SHP77 treated with DMSO at 0.1 percent for 48 hours (cell line): ENCODE data around the gene HOXA7.

ENCODE experiments used
- DNase-seq: peaks from one replicate; lab custom pipeline; 2025; lab: John Stamatoyannopoulos, UW

The HOXA7 gene

DNA sequence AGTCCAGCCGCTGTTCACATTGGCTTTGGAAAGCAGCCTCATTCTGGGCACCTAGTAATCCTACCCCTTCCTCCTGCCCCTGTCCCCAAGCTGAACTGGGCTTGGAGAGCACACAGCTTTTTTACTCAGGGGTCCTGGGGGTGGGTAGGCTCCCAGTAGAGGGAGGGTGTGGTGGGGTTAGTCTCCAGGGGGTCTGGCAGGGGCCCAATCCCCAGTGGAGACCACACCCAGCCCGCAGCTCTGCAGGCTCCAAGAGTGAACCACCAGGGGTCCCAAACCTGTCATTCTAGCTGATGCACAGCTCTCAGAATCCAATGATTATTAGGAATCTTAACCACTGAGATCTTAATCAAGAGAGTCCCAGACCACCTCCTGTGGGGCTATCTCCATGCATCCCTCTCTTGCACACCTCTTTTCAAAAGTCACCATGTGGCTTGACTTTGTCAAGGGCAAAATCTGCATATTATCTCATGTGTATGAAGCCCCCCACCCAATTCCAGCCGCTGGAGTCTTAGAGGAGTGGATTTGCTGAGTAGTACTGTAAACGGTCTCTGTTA is 25.9 kb upstream of the HOXA7 start:
- DNase-seq: no peak

DNA sequence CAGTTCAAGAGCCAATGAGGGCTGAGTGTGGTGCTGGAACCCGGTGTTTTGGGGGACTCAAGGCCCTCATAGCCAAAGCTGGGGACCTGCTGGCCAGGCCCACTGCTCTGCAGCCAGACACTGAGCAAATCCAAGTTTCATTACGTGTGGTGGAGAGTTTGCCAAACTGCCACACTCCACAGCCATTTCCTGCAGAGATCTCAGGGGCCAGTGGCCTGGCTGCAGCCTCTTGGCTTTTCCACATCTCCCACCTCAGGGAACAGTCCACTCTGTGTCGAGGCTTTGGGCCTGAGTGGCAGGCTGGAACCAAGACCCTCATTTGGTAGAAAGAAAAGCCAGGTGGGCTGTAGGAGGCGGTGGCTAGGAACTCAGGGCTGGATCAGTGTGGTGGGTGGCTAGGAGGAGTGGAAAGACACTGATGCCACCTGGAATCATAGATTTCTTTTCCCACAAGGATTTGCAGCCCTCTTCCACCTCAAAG is 25.4 kb upstream of the HOXA7 start:
- DNase-seq: no peak

DNA sequence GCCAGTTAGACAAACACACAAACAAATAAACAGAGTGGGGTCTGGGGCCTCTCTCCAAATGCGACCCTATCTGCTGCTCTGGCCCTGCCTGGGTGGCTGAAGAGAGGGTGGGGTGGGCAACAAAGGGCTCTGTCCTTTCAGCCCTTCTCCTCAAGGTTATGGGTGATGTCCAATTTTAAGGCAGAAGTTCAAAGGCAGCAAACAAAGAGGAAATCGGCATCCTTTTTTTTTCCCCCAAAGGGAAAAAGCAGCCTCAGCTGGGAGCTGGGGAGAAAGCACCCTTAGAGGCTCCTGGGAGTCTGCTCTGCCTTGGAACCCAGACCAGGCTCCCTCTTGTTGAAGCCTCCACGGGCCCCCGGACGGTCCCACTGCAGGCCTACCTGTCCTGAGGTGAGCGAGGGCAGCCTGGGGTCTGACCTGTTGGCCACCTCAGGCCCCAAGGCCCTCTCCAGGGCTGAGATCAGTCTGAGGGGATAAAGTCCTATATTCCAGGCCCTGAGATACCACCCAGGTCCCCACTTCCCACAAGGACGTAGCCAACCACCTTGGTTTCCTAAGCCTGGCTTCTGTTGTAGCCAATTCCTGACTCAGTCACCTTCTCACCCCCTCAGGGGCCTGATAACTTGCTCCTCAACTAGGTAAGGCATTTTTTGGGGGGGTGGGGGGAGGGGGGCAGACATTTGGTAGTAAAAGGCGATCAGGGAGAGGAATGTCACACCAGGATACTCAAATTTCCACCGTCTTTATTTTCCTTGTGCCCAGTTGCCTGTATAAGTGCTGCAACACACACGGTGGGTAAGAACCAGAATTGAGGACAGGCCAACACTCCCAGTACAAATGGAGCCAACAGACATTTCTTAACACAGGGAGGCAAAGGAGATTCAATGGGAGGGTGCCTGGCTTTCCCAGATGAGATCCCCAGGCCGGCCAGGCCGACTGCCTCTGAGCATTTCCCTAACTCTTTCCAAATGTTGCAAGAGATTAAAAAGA is 24.3 kb upstream of the HOXA7 start:
- no peak for DNase-seq

DNA sequence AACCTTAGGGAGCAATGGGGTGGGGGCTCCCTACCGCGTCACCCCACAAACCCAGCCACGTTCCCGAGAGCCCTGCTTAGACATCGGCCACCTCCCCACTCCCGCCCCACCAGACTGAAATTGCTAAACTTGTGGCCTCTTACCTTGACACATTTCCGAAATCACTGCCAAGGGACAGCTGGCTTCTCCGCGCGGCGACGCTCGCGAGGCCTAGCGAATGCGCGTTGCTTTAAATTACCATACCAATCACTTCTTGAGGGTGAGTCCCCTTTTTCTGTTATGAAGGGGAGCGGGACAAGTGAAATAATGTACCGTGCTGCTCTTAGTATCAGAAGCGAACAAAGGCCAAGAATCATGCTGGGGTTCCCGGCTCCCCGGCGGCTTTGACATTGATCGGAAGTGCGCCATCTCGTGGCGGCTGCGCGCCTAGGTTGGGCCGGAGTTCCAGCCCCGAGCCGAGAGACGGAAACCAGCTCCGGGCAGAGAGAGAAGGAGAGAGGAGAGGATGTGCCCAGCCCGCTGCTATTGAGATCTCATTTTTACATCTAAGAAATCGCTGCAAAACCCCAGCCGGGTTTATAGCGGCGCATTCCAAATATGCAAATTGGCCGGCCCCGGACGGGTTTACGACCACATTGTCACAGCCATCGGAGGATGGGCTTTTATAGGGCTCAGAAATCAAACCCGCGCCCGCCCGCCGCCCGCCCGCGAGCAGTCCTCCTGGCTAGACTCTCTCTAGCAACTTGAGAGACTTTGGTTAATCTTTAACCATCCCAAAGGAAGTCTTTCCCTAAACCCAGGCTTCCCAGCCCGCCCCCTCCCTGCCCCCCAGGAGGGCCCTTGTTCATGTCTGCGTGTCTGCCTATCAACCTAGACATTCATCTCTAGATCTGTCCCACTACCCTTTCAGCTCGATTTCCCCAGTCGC is 23.3 kb upstream of the HOXA7 start:
- no peak for DNase-seq

DNA sequence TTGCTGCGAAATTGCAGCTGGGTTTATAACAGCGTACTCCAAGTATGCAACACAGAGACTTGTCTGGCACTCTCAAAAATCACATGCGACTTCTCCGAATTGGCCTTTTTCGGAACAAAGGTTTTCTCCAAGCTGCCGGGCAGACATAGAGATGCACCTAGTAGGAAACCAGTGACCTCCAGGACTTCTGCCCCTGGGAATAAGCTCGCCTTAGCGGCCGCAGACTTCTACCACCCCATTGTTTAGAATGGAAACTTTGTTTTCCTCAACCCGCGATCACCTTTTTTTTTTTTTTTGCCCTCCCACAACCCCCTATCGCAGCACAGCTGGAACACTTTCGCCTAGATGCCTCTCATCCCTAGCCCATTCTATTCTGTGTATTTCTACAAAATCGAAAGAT is 22.6 kb upstream of the HOXA7 start:
- DNase-seq: no peak

DNA sequence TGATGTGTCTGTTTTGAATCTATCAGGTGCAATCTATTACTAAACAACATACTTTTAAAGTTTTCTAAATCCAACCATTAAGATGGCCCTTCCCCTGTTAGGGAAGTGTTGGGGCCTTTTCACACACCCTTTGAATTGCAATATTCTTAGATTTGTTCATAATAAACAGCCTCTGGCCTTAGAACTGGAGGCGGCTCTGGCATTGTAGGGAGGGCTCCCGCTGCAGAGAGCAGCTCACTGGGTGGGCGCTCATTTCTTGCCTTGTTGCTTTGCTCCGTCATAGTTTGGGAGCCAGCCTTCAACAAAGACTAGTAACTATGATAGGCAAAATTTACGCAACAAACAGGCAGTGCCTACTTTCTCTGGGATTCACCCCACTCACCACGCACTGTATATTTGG is 21.9 kb upstream of the HOXA7 start:
- DNase-seq: no peak

DNA sequence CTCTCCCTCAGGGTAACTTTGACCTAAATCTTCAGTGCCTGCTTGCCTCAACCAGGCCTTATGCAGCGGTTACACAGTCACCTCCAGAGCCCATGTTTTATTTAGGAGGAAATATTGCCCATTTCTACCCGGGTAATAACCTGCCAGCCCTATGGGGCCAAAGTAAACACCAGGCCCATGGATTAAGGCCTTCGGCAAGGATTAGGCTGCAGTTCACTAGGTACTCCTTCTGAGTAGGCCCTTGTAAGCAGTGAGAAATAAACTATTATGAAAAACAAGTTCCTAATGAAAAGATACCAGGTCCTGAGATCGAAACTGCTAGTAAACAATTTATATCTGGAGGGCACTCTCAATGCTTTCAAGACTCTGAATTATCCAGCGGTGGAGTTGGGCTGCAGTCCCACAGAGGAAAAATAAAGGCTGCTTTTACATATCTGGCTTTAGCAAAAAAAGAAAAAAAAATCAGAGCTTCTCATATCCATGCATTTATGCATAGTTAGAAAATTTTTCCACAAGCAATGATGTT is 21.4 kb upstream of the HOXA7 start:
- DNase-seq: no peak

DNA sequence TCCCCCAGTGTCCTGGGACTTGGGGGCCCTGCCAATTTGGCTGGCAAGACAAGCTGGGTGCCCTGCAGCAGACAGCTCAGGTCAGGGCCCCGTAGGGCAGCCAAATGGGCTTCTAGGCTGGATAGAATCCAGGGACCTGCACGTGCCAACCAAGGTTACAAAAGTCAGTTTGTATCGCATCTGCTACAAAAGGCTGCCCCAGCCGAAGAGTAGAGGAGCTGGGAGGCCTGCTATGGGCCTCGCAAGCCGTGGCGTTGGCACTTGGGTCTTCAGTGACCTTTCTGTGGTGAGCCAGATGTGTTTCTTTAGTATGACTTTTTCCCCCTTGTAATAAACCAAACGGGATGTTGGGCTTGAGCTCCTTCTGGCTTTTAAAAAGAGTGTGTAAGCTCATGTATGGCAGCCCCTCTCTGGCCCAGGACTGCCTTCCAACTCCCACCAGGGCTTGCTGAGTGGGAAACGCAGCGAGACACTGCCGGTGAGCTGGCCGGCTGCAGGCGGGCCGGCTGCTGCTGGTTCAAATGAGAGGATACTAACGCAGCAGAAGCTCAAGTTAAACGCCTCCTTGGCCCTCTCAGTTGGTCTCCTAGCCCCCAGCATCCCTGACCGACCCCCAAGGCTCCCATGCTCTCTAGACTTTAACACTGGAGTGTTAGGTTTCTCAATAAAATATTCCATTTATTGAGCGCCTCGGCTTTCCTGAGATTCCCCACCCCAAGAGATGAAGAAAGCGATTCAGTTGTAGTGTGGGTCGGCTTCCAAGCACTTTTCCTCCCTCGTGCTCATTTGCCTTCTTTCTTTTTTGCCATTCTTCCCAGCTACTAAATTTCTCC is 20.7 kb upstream of the HOXA7 start:
- no peak for DNase-seq

DNA sequence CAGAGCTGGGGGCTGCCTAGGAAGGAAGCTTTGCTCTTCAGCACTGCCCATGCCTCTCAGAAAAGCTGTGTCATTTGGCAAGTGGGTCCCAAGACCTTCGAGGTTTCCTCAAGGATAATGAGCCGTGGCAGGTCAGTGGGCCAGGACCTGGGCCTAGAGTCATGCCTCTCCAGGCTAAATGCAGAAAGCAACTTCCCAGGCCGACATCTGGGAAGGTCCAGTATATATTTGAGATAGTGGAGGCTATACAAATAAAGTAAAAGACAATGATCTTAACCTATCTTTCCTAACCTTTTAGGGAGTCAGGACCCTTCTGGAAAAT is 20.0 kb upstream of the HOXA7 start:
- no peak for DNase-seq

DNA sequence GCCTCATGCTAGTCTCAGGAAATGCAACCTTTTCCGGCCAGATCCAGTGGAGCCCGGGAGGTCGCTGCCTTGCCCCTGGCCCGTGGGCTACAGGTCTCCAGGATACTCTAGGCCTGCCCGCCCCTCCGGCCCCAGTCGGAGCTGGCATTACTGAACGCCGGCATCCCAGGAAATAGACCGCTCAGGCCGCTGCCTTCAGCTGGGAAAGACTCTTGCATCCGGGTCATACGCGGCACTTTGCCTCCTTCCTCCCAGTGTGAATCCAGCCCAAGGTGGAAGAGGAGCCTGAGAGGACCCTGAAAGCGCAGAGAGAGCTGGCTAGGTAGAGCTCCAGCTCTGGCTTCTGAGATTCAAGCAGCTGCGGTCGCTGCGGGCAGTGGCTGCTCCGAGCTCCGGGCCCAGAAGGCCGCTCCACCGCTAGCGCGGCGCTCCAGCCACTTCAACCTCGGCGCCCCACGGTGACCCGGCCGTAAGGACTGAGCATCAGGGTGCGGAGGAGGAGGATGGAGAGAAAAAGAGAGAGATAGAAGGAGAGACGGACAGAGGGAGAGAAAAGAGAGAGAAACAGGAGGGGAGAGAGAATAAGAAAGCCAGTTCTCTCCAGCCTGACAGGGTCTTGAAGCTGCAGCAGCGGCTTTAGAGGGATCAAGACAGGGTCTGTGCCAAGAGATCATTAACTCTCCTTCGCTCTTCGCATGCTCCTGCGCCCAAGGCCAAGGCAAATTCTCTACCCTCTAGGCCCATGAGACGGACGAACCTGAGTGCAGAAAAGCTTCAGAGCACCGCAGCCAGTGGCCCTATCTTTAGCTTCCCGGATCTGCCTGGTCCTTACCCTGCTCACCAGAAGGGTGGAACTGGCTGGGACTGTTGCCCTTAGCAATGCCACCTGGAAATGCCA is 19.4 kb upstream of the HOXA7 start:
- no peak for DNase-seq

DNA sequence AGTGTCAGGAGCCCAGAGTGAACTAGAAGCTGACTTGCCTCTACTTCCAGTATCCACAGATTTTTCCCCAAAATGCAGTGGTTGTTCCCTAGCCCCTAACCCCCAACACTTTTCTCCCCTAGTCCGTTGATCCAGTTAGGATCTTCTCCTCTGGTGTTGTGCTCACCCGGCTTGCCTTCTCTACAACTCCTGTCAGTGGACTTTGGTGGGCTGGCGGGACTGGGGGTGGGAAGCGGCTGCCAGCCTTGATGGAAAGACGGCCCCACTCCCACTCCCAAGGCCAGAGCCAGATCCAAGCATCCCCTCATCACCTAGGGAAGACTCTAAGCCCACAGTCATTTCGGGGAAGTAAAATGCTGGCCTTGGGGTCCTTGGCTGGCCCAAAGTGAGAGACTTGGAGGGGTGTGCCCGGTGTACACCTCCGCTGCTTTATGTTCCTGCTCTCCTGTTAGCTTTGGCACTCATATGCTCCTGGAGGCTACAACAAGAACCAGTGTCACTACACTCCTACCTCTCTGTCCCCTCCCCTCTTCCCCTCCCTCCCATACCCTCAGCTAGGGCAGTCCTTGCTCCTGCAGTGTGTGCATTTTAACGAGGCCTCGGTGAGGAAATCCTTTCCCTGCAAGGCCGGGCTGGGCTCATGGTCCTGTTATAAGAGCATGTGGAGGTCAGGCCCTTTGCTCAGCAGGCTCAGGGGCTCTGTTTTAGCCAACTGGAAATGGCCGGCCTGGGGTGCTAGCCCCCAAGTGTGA is 18.6 kb upstream of the HOXA7 start:
- DNase-seq: no peak

DNA sequence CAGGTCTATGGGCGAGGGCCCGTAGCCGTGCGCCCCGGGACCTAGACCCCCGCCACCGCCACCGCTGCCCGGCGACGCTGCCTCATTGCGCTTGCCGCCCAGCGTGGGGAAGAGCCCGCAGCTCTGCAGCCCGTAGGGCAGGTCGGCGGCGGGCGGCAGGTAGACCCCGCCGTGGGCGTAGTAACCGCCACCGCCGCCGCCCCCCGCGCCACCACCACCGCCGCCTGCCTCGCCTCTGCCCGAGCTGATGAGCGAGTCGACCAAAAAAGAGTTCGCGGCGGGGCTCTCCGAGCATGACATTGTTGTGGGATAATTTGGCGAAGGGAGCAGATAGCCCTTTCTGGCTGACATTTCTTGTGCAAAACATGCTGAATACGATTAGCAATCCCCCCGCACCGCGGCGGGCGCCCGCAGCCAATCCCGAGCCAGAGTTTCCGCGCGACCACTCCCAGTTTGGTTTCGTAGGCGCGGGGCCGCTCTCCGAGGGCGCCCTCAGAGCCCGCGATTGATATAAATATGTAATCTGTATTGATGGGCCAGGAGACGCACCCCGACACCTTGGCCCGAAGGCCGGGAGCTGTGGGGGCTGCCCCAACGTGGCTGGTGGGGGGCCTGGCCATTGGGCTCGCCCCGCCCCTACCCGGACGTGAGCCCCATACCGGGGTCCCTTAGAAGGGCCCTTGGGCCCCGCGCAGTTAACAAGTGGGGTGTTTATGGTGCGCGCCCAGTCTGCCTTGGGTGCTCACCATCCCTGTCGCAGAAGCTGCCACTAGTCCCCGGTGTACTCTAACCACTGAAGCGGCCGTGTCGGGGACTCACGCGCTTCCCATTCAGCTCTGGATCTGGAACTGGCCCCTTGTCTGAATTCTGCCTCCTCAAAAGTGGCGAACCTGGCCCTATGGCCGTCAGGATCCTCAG is 17.7 kb upstream of the HOXA7 start, which contains the start of gene HOXA10:
HOXA10 (minus strand) TSS at position 365 of the 918 bp plus-strand sequence; CDS start at position 351, 14 bp downstream.
- DNase-seq: no peak

DNA sequence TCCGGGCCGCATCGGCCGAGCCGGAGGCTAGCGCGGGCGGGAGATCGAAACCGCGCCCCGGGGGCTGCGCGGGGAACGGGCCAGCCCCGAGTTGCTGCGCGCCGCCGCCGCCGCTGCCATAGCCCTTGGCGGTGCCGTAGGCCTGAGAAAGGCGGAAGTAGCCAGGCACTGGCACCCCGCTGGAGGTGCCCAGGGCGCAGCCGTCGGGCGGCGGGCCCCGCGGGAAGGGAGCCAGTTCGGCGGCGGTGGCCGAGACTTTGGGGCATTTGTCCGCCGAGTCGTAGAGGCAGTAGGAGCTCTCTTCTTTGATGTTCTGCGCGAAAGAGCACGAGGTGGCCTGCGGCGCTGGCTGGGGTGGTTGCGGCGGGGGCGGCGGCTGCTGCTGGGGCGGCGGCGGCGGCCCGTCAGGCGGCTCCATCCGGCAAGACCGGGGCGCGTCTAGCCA is 17.1 kb upstream of the HOXA7 start:
- no peak for DNase-seq

DNA sequence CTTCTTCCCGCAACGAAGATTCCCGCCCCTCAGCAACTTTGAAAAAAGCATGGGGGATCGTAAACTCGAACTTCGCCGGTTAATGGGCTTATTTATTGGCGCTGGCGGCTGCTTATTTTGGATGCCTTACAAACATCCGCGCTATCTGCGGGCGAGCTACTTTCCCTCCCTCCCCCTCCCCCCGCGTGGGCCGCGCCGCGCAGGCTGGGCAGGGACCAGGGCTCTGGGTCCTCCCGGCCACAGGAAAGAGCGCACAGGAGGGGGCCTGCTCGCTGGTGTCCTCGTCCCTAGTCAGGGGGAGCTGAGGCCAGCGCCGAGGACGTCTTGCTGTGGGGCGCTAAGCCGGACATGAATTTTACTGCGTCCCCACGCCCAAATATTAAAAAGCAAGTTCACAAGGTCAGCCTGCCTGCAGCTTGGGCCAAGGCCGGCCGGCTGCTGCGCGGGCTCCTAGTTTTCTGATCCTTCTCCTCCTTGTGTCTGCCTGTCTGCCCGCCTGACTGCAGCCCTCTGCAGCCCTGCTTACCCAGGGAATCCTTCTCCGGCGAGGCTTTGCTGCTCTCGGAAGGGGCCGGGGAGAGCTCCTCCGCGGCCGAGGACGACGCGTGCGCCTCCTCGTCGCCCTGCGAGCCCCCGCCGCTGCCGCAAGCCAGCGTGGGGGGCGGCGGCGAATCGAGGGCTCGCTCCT is 16.5 kb upstream of the HOXA7 start:
- DNase-seq: no peak

DNA sequence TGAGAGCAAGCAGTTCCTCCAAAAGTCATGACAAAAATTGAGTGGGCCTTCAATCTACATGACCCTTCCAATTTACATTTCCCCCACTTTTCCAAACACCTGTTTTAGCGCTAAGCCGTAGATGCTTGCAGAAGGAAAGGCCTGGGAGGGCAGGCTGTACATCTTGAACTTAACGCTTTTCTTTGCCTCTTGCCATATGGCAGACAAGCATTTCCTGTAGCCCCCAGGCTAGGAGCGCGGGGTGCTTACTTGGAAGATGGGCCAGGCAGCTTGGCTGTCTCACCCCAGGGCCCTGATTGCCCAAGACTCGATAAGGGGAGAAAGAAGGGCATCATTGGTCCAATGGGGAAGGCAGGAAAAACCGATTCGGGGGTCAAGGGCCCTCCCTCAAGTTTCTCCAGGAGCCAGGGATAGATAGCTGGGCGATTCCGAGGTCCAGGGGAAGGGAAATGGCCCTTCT is 15.9 kb upstream of the HOXA7 start:
- DNase-seq: no peak

DNA sequence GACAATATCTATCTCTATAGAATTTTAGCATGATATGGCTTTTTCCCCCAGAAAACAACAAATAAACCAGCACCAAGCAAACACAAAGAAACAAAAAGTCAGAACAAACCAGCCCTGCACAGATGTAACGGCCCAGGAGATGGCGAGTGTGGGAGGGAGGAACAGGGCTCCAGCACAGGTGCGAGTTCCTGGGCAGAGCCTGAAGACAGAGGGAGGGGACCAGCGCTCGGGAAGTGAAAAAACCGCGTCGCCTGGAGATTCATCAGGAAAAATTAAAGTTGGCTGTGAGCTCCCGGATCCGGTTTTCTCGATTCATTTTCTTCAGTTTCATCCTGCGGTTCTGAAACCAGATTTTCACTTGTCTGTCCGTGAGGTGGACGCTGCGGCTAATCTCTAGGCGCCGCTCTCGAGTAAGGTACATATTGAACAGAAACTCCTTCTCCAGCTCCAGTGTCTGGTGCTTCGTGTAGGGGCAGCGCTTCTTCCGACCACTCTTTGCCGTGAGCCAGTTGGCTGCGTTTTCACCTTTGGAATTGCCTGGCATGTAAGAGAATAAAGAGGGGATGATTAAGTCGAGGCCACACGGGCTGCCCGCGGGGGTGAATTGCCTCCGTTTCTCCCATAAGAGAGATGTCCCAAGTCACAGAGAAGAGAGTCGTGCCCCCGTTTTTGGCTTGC is 15.3 kb upstream of the HOXA7 start:
- no peak for DNase-seq

DNA sequence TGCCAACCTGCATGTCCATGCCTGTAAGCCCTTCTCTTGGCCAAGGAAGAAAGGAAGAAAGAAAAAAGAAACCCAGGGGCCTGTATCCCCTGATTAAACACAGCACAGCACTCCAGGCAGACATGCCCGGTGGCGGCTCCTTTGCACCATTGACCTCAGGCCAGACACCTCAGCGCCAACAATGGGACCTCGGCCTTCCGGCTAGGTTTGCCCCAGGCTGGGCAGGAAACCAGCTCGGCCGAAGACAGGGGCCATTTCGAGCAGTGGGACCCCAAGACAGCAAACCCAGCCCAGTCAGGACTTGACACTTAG is 14.8 kb upstream of the HOXA7 start:
- no peak for DNase-seq
